DOHH2 (cell line): Measurements from ENCODE around the gene RBM38.

Source experiments
- H3F3A ChIP-seq: fragments of 200-600 bp; sonication (generic), shearing (Covaris generic); 2 replicates; pipeline ENCODE4 v1.6.0; 2016; ENCODE audit warnings: antibody characterized with exemption, mild to moderate bottlenecking; ENCODE audit not compliant: control insufficient read depth, insufficient read depth
- H3K27ac ChIP-seq: fragments of 200-600 bp; sonication (generic); 2 replicates; pipeline ENCODE4 v1.5.1; 2014; ENCODE audit warnings: low read depth, mild to moderate bottlenecking, low read length, moderate library complexity
- H3K27me3 ChIP-seq: fragments of 200-600 bp; sonication (generic); 2 replicates; pipeline ENCODE4 v1.6.1; 2014; ENCODE audit warnings: mild to moderate bottlenecking, low read length, mixed read lengths; ENCODE audit not compliant: control insufficient read depth
- H3K36me3 ChIP-seq: fragments of 200-600 bp; sonication (generic); 2 replicates; pipeline ENCODE4 v1.6.1; 2014; ENCODE audit warnings: mild to moderate bottlenecking, low read length, moderate library complexity, mixed read lengths; ENCODE audit not compliant: control insufficient read depth
- H3K4me1 ChIP-seq: fragments of 200-600 bp; sonication (generic); 2 replicates; pipeline ENCODE4 v1.6.1; 2014; ENCODE audit warnings: mild to moderate bottlenecking, low read length, mixed read lengths; ENCODE audit not compliant: control insufficient read depth
- H3K4me2 ChIP-seq: fragments of 200-600 bp; sonication (generic); 2 replicates; pipeline ENCODE4 v1.6.0; 2014; ENCODE audit warnings: mild to moderate bottlenecking, low read length, moderate library complexity
- H3K4me3 ChIP-seq: fragments of 200-600 bp; sonication (generic); 2 replicates; pipeline ENCODE4 v1.5.1; 2014; ENCODE audit warnings: mild to moderate bottlenecking, low read length, mixed read lengths
- H3K79me2 ChIP-seq: fragments of 200-600 bp; sonication (generic); 2 replicates; pipeline ENCODE4 v1.6.1; 2014; ENCODE audit warnings: mild to moderate bottlenecking, low read length, mixed read lengths; ENCODE audit not compliant: control insufficient read depth
- H3K9me2 ChIP-seq: fragments of 200-600 bp; sonication (generic); replicated peaks from 2 replicates; pipeline ENCODE4 v1.6.1; 2014; ENCODE audit warnings: mild to moderate bottlenecking, low read length, mixed read lengths; ENCODE audit not compliant: control insufficient read depth
- H3K9me3 ChIP-seq: fragments of 200-600 bp; sonication (generic); 2 replicates; pipeline ENCODE4 v1.6.1; 2014; ENCODE audit warnings: antibody characterized with exemption, low read length, mixed read lengths; ENCODE audit not compliant: control insufficient read depth, insufficient read depth
- H4K20me1 ChIP-seq: fragments of 200-600 bp; sonication (generic); 2 replicates; pipeline ENCODE4 v1.6.0; 2014; ENCODE audit warnings: low read depth, mild to moderate bottlenecking, antibody characterized with exemption, low read length, moderate library complexity; ENCODE audit not compliant: control insufficient read depth, insufficient read depth
- EZH2phosphoT487 ChIP-seq: fragments of 200-600 bp; sonication (generic); IDR thresholded peaks from 2 replicates; pipeline ENCODE4 v1.6.1; 2017; ENCODE audit warnings: borderline replicate concordance, mild to moderate bottlenecking, antibody characterized with exemption, low read length, moderate library complexity, mixed read lengths
- TF ChIP-seq, protein P1 (sequence below): fragments of 200-600 bp; sonication (generic); IDR thresholded peaks from one replicate; pipeline ENCODE4 v1.5.1; 2014; ENCODE audit warnings: antibody characterized with exemption, mild to moderate bottlenecking, low read depth, low read length; ENCODE audit not compliant: poor library complexity, severe bottlenecking

The RBM38 gene

GRCh38 chr20:57378107-57378506 lies 13.1 kb upstream of the RBM38 start:
- H3K27ac ChIP-seq: no peak overlapping the region
- H3F3A ChIP-seq: peaks cover 7% of the 10 kb centered on the region; the same call in 1 of the 2 replicates

DNA sequence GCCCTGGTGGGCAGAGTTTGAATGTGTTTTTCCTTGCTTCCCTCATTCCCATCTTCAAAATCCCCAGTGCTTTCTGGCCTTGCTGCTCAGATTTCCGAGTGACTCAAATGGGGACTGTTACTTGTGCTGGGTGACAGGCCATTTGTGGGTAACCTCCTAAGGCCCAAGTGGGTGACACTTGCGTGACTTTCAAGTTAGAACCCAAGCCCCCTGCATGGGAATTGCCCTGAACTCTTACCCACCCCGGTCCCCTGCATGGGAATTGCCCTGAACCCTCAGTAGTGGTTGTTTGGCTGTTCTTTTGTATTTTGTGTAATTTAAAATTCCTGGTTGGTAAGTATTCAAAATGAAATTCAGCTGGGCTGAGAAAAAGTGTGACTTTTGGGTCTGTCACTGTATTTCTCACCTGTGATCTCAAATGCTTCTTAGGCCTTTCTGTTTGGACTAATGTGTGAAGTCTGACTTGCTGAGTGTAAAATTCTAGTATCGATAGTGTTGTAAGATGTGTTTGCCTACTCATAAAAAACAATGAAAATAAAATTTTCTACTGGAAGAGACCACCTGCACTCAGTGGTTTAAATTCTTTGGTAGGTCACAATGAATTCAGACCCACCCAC lies 12.4 kb upstream of the RBM38 start:
- Histone ChIP-seq H3K27ac (no peak overlapping the region), H3K9me2 (no peaks in the 10 kb centered on the region), H3F3A (peaks cover 9% of the 10 kb centered on the region; the same call in 1 of the 2 replicates), H4K20me1 (peaks cover 3% of the 10 kb centered on the region; the same call in 1 of the 2 replicates), H3K4me3 (no peak overlapping the region), H3K9me3 (no peaks in the 10 kb centered on the region), H3K4me1 (peaks cover 14% of the 10 kb centered on the region), H3K36me3 (peaks cover 68% of the 10 kb centered on the region), H3K79me2 (no peaks in the 10 kb centered on the region; the same call in 1 of the 2 replicates), H3K4me2 (no peak overlapping the region), H3K27me3 (no peaks in the 10 kb centered on the region)
- TF ChIP-seq, protein P1, sequence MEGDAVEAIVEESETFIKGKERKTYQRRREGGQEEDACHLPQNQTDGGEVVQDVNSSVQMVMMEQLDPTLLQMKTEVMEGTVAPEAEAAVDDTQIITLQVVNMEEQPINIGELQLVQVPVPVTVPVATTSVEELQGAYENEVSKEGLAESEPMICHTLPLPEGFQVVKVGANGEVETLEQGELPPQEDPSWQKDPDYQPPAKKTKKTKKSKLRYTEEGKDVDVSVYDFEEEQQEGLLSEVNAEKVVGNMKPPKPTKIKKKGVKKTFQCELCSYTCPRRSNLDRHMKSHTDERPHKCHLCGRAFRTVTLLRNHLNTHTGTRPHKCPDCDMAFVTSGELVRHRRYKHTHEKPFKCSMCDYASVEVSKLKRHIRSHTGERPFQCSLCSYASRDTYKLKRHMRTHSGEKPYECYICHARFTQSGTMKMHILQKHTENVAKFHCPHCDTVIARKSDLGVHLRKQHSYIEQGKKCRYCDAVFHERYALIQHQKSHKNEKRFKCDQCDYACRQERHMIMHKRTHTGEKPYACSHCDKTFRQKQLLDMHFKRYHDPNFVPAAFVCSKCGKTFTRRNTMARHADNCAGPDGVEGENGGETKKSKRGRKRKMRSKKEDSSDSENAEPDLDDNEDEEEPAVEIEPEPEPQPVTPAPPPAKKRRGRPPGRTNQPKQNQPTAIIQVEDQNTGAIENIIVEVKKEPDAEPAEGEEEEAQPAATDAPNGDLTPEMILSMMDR: no peak

More at GRCh38 chr20:57378107-57378506, 13.1 kb upstream of the RBM38 start:
- Histone ChIP-seq H3K79me2 (no peaks in the 10 kb centered on the region; the same call in 1 of the 2 replicates), H3K4me3 (no peak overlapping the region), H3K4me1 (peaks cover 14% of the 10 kb centered on the region), H3K27me3 (no peaks in the 10 kb centered on the region), H3K36me3 (peaks cover 74% of the 10 kb centered on the region), H3K9me3 (no peaks in the 10 kb centered on the region), H4K20me1 (peaks cover 3% of the 10 kb centered on the region; the same call in 1 of the 2 replicates), H3K4me2 (no peak overlapping the region), H3K9me2 (no peaks in the 10 kb centered on the region)
- TF ChIP-seq, protein P1: no peak
- no peak for TF ChIP-seq EZH2phosphoT487

DNA sequence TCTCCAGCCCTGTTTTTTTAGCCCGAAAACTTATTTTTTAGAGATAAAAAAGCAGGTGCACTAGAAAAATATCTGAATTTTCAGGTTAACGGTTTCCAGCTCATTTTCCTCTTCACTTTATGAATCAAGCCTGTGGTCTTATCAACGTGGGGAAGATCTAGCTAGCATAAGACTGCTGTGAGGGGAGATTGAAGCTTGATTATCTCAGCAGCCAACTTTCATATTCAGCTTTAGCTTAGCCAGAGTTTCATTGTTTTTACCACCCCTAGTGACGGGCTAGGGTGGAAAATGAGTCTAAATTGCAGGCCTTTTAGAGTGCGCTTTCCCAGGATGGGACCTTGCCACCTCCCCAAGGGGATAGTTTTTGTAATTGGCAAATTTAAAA lies 11.9 kb upstream of the RBM38 start:
- H3K36me3 ChIP-seq: peaks cover 64% of the 10 kb centered on the region
- H3K79me2 ChIP-seq: no peaks in the 10 kb centered on the region; the same call in 1 of the 2 replicates
- no peaks in the 10 kb centered on the region for H3K9me2 ChIP-seq
- H4K20me1 ChIP-seq: peaks cover 3% of the 10 kb centered on the region; the same call in 1 of the 2 replicates
- H3K9me3 ChIP-seq: no peaks in the 10 kb centered on the region
- peaks cover 9% of the 10 kb centered on the region; the same call in 1 of the 2 replicates for H3F3A ChIP-seq
- H3K4me2 ChIP-seq: no peak overlapping the region
- H3K4me1 ChIP-seq: peaks cover 14% of the 10 kb centered on the region
- no peak overlapping the region for H3K27ac ChIP-seq
- no peaks in the 10 kb centered on the region for H3K27me3 ChIP-seq
- no peak overlapping the region for H3K4me3 ChIP-seq
- TF ChIP-seq, protein P1: no peak
- TF ChIP-seq EZH2phosphoT487: no peak
